RPMI7951 (cell line): ENCODE results near the gene CYP2D6. TPM values are rescaled to one million over a fixed set of nuclear protein-coding genes. Genes with fewer than 3 reads are reported as not detected.

Experiments
- DNase-seq: peaks from one replicate; pipeline ENCODE4 v3.0.0-alpha.2; 2012; ENCODE audit warnings: low read depth
- total RNA-seq: library from RNA; depleted of rRNA; stranded (reverse); fragments of >200 nt; shearing (Covaris generic); gene quantifications from 2 replicates; pipeline ENCODE4 v1.2.3, GENCODE V29; 2014; rRNA removed

CYP2D6 gene
- total RNA-seq, 1 experiment from 2014 or later = not detected

GRCh38 chr22:42084874-42085273, 45.7 kb downstream of the CYP2D6 start:
- DNase-seq = no peak

DNA sequence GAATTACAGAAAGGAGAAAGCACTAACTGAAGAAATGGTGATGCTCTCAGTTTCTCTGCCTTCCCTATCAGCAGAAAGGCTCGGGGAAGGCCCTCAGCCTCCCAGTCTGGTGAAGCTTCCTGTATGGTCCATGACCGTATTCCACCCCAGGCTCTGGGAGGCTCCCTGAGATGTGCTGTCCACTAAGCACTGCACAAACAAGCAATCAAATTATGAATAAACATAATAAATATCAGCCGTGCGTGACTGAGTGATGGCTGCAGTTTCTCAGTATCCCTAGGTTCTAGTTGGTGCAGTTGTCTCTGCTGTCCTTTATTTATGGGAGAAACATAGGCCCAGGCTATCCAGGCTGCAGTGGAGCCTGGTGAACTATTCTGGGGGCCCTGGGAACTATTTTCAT, 47.5 kb downstream of the CYP2D6 start:
- no peak for DNase-seq

- peak; percentile 25 for DNase-seq
Observed at GRCh38 chr22:42080287-42080686, 50.3 kb downstream of the CYP2D6 start.

- DNase-seq = peak; percentile 97
Observed at GRCh38 chr22:42079319-42080251, 51.0 kb downstream of the CYP2D6 start, which contains the start of gene SMDT1. Gene SMDT1 (plus strand): TSS chr22:42079700. CDS start chr22:42079769, 69 bp downstream.

DNA sequence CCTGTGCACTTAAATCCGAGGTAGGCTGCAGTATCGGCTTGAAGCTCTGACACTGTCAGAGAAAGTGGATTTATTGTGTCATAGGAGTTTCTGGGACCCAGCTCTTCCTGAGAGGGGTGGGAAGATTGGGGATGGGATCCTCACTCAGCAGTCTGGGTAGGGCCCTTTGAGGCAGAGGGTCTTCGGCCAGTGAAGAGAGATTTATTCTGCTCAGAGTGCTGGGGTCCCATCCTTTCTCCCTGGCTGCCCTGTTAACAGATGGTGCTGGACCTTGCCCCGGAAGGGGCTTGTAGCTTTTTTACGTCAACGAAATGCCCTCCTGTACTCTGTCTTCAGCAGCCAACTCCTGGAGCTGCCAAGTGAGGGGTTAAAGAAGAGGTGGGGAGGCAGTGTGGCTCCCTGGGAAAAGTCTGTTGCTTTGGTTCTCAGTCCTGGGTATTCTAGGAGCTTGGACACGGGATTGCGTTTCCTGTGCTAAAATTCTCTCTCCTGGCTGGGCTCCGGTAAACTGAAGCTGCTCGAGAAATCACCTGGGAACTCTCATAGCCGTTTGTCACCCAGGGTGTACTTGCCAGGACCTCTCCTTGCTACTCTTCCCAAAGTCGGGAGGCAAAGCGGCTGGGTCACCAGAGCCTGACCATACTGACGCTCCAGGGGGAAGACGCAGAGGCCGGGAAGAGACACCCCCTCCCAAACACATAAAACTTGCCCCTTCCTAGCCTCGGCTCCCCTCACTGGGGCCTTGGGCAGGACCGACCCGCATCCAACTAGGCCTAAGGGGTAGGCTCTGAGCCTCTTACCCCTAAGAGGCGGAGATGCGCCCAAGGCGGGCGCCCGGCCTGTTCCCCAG, 51.9 kb downstream of the CYP2D6 start:
- DNase-seq = no peak

GRCh38 chr22:42077486-42078125, 53.0 kb downstream of the CYP2D6 start:
- no peak for DNase-seq

- DNase-seq = no peak
Observed at GRCh38 chr22:42076764-42077485, 53.7 kb downstream of the CYP2D6 start.

Other genes with a start within 250 kb of the CYP2D6 start
- not detected in 2 replicates for gene SHISA8, start 215.7 kb downstream of the CYP2D6 start, total RNA-seq
- gene TNFRSF13C, start 204.0 kb downstream of the CYP2D6 start, total RNA-seq = not detected in 2 replicates
- gene CENPM, start 183.7 kb downstream of the CYP2D6 start, total RNA-seq = 50.3 and 57.6 TPM in 2 replicates
- 0.29 and 0.36 TPM in 2 replicates for gene SEPTIN3, start 161.4 kb downstream of the CYP2D6 start, total RNA-seq
- gene WBP2NL, start 132.0 kb downstream of the CYP2D6 start, total RNA-seq = 0.12 and 0.39 TPM in 2 replicates
- 25.8 and 35.4 TPM in 2 replicates for gene NAGA, start 60.0 kb downstream of the CYP2D6 start, total RNA-seq
- 5.2 and 7.5 TPM in 2 replicates for gene PHETA2, start 56.6 kb downstream of the CYP2D6 start, total RNA-seq
- 7.2 and 9.5 TPM in 2 replicates for gene SMDT1, start 51.1 kb downstream of the CYP2D6 start, total RNA-seq
- gene NDUFA6, start 40.0 kb downstream of the CYP2D6 start, total RNA-seq = 96.1 and 105 TPM in 2 replicates
- gene TCF20, start 139.8 kb upstream of the CYP2D6 start, total RNA-seq = 12.5 and 13.9 TPM in 2 replicates